SK-N-MC (cell line): Measurements from ENCODE around the gene RNF135.
"Not testable (repeated sequence)": the region's sequence is repeated elsewhere in the genome, so short reads cannot be mapped to it uniquely, and the experiment has no call there.

ENCODE experiments used
- DNase-seq: peaks from one replicate; pipeline ENCODE4 v3.0.0-alpha.2; 2011; ENCODE audit warnings: low read depth, low spot score
- H3K27ac ChIP-seq: fragments of 200-600 bp; sonication (generic); 2 replicates; pipeline ENCODE4 v1.5.1; 2016; ENCODE audit warnings: mixed run types
- H3K36me3 ChIP-seq: fragments of 200-600 bp; sonication (generic); 2 replicates; pipeline ENCODE4 v1.6.1; 2017; ENCODE audit warnings: antibody characterized with exemption, low read length, mixed read lengths; ENCODE audit not compliant: insufficient read depth
- H3K4me3 ChIP-seq: fragments of 200-600 bp; sonication (generic); 2 replicates; pipeline ENCODE4 v1.5.1; 2016
- H3K9ac ChIP-seq: fragments of 200-600 bp; sonication (generic); 2 replicates; pipeline ENCODE4 v1.8.0; 2017; ENCODE audit warnings: mixed run types, mixed read lengths; ENCODE audit not compliant: insufficient read length
- H3K9me3 ChIP-seq: fragments of 200-600 bp; sonication (generic); 2 replicates; pipeline ENCODE4 v1.6.1; 2017; ENCODE audit warnings: low read depth, mild to moderate bottlenecking, antibody characterized with exemption, low read length, moderate library complexity, mixed read lengths
- EZH2 ChIP-seq: fragments of 200-600 bp; sonication (generic); IDR thresholded peaks from one replicate; pipeline ENCODE4 v1.6.1; 2017; ENCODE audit warnings: antibody characterized with exemption
- FOXP2 ChIP-seq: optimal IDR thresholded peaks from 2 replicates; pipeline ENCODE3; 2011; ENCODE audit warnings: mild to moderate bottlenecking, moderate library complexity; ENCODE audit not compliant: insufficient read depth; ENCODE audit errors: extremely low read length, control extremely low read depth
- POLR2AphosphoS5 ChIP-seq: IDR thresholded peaks from 2 replicates; pipeline ENCODE4 v1.6.1; 2012; ENCODE audit warnings: mild to moderate bottlenecking, low read depth, low read length, borderline replicate concordance

Gene RNF135

GRCh38 chr17:31007695-31008373 is 37.0 kb downstream of the RNF135 start:
- Histone ChIP-seq H3K36me3 (no peaks in the 10 kb centered on the region), H3K4me3 (no peak overlapping the region), H3K27ac (no peak overlapping the region), H3K9ac (no peak overlapping the region), H3K9me3 (no peaks in the 10 kb centered on the region)
- no peak for DNase-seq
- no peak for TF ChIP-seq EZH2
- TF ChIP-seq POLR2AphosphoS5 = no peak

DNA sequence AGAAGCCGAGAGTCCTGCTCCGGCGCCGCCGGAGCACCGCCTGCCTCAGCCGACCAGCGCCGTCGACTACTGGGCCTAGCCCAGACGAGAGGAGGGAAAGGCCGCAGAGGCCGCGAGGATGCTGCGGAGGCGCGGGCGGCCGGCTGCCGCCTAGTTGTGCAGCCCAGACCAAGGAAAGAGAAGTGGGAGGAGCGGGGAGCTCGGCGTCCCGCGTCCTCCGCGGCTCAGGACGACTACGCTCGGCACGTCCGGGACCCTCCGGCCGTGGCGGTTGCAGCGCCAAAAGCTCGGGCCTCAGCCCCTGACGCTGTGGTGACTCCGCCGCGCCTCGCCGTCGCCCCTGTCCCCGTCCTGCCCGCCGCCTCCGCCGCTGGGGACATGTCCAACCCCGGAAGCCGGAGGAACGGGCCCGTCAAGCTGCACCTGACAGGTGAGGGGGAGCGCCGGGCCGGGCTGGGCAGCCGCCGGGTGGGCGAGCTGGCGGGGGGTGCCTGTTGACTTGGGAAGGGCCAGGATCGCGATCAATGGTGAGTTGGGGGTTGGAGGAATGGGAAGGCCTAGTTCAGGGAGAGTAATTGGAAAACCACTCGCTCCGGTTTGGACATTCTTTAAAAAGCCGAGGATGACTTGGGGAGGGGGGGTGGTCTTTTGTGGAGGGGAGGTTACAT is 37.7 kb downstream of the RNF135 start:
- DNase-seq = no peak
- H3K9ac ChIP-seq = no peak overlapping the region
- H3K9me3 ChIP-seq = no peaks in the 10 kb centered on the region
- no peak overlapping the region for H3K27ac ChIP-seq
- TF ChIP-seq FOXP2 (no peak), EZH2 (no peak), POLR2AphosphoS5 (no peak)
- H3K4me3 ChIP-seq = no peak overlapping the region
- no peaks in the 10 kb centered on the region for H3K36me3 ChIP-seq

GRCh38 chr17:31009042-31009702 is 38.3 kb downstream of the RNF135 start:
- DNase-seq, H3K4me3 ChIP-seq, H3K27ac ChIP-seq, H3K36me3 ChIP-seq, H3K9ac ChIP-seq, H3K9me3 ChIP-seq: not testable (repeated sequence)

- H3K4me3 ChIP-seq, H3K9ac ChIP-seq, H3K36me3 ChIP-seq, DNase-seq, H3K9me3 ChIP-seq, H3K27ac ChIP-seq: not testable (repeated sequence)
Measured at GRCh38 chr17:31010014-31010413, 39.2 kb downstream of the RNF135 start.

DNA sequence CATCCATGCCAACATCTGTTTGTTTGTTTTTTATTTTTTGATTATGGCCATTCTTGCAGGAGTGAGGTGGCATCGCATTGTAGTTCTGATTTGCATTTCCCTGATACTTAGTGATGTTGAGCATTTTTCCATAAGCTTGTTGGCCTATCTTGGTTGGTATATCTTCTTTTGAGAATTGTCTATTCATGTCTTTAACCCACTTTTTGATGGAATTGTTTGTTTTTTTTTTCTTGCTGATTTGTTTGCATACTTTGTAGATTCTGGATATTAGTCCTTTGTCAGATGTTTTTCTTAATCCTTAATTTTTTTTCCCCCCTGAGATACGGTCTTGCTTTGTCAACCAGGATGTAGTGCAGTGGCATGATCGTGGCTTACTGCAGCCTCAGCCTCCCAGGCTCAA is 43.0 kb downstream of the RNF135 start:
- H3K9me3 ChIP-seq = no peaks in the 10 kb centered on the region
- H3K27ac ChIP-seq = no peak overlapping the region
- no peaks in the 10 kb centered on the region for H3K36me3 ChIP-seq
- no peak for TF ChIP-seq FOXP2
- TF ChIP-seq POLR2AphosphoS5 = no peak
- no peak for TF ChIP-seq EZH2
- H3K9ac ChIP-seq = no peak overlapping the region
- no peak for DNase-seq
- no peak overlapping the region for H3K4me3 ChIP-seq

- no peaks in the 10 kb centered on the region for H3K9me3 ChIP-seq
- no peak overlapping the region for H3K27ac ChIP-seq
- no peak overlapping the region for H3K9ac ChIP-seq
- H3K36me3 ChIP-seq = no peaks in the 10 kb centered on the region
- no peak overlapping the region for H3K4me3 ChIP-seq
- DNase-seq = no peak
- TF ChIP-seq FOXP2 = no peak
- no peak for TF ChIP-seq EZH2
- TF ChIP-seq POLR2AphosphoS5 = no peak
Measured at GRCh38 chr17:31015639-31016038, 44.8 kb downstream of the RNF135 start.

DNA sequence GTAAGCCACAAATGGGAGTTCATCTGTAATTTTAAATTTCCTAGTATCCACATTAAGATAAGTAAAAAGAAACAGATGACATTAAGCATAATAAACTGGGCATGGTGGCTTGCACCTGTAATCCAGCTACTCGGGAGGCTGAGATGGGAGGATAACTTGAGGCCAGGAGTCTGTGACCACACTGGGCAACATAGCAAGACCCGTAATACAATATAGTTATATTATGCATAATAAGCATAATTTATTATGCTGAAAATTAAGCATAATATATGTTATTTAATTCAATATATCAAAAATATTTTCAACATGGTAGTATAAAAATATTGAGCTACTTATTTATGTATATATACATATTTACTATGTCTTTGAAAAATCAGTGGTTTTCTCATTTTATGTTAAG is 48.2 kb downstream of the RNF135 start:
- TF ChIP-seq FOXP2 = no peak
- TF ChIP-seq EZH2 = no peak
- TF ChIP-seq POLR2AphosphoS5 = no peak
- H3K27ac ChIP-seq = no peak overlapping the region
- DNase-seq = no peak
- no peaks in the 10 kb centered on the region for H3K9me3 ChIP-seq
- no peak overlapping the region for H3K9ac ChIP-seq
- H3K4me3 ChIP-seq = no peak overlapping the region
- no peaks in the 10 kb centered on the region for H3K36me3 ChIP-seq

DNA sequence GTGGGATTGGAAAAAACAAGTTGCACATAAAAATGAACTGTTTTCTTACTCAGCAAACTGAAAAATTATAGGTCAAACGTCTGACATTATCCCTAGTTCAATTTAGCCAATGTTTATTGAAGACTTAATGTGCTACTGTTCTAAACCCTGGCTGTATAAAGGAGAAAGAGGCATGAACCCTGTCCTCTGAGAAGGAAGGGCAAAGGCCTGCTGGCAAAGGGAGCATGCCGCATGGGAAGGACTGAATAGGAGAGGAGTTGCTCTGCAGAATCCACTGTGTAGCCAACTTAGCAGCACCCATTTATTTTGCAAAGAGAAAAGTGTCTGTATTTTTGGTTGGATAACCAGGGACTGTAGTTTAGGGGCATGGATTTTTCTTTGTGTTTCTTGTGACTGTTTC is 52.3 kb downstream of the RNF135 start:
- not testable (repeated sequence) for H3K9ac ChIP-seq, DNase-seq

GRCh38 chr17:31031841-31032240 is 61.0 kb downstream of the RNF135 start:
- Histone ChIP-seq H3K27ac (no peak overlapping the region), H3K9me3 (no peaks in the 10 kb centered on the region), H3K36me3 (no peaks in the 10 kb centered on the region), H3K9ac (no peak overlapping the region), H3K4me3 (no peak overlapping the region)
- DNase-seq = no peak
- no peak for TF ChIP-seq EZH2
- TF ChIP-seq POLR2AphosphoS5 = no peak
- no peak for TF ChIP-seq FOXP2

More for the DNA sequence above, 52.3 kb downstream of the RNF135 start:
- not testable (repeated sequence) for H3K9me3 ChIP-seq, H3K36me3 ChIP-seq, H3K27ac ChIP-seq, H3K4me3 ChIP-seq

DNA sequence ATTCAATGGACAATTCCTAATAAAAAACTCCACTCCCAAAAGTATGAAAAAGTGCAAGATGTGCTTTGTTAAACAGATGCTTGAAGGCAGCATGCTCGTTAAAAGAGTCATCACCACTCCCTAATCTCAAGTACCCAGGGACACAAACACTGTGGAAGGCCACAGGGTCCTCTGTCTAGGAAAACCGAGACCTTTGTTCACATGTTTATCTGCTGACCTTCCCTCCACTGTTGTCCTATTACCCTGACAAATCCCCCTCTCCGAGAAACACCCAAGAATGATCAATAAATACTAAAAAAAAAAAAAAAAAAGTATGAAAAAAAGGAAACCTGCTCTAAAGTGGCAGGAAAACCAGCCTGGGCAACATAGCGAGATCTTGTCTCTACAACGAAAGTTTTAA is 64.8 kb downstream of the RNF135 start:
- DNase-seq = not testable (repeated sequence)

DNA sequence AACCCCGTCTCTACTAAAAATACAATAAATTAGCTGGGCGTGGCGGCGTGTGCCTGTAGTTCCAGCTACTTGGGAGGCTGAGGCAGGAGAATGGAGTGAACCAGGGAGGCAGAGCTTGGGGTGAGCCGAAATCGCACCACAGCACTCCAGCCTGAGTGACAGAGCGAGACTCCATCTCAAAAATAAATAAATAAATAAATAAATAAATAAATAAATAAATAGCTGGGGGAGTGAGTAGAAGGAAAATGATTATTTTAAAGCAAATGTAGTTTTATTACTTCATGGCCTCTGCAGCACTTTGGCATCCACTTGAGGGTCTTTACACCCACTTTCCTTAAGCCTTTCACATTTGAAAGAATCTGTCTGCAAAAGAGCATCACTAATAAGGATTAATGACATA is 70.0 kb downstream of the RNF135 start:
- H3K4me3 ChIP-seq, H3K27ac ChIP-seq, H3K9ac ChIP-seq, H3K36me3 ChIP-seq, H3K9me3 ChIP-seq, DNase-seq: not testable (repeated sequence)

More for the DNA sequence above, 64.8 kb downstream of the RNF135 start:
- not testable (repeated sequence) for H3K27ac ChIP-seq, H3K9me3 ChIP-seq, H3K9ac ChIP-seq, H3K36me3 ChIP-seq, H3K4me3 ChIP-seq

DNA sequence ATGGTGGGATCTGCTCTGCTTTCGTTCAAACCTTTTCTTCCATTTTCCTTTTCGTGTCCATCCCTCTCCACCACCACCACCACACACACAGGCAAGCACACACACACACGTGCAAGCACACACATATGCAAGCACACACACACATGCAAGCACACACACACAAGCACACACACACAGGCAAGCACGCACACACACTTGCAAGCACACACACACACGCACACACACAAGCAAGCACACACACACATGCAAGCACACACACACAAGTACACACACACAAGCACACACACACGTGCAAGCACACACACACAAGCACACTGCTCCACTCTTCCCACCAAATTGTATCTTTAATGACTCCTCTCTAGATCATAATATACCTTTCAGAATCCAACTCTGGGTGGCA is 71.5 kb downstream of the RNF135 start:
- H3K9me3 ChIP-seq, H3K27ac ChIP-seq, H3K36me3 ChIP-seq, H3K4me3 ChIP-seq, H3K9ac ChIP-seq, DNase-seq: not testable (repeated sequence)
